ENCODE data around the gene TRIM28.

The TRIM28 gene

DNA sequence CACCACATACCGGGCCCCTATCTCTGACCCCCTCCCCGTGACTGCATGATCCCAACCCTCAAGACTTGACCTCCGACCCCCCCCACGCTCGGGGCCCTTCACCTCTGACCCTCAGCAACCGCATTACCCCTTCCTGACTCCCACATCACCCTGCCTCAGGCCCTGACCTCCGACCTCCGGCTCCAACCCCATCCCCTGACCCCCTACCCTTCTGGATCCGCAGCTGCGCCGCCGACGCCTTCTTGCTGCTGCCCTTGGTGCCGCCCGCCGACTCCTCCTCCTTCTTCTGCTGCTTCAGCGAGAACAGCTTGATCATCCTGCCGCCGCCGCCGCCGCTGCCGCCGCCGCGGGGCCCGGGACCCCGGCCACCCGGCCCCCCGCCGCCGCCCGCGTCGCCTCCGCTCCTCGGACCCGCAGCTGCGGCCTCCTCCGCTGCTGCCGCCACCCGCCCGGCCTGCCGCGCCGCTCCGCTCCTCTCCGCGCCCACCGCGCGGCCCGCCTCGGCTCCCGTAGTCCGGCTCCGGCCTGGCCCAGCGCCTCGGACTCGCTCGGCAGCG is 14.3 kb downstream of the TRIM28 start, which contains the start of gene UBE2M:
TSS of gene UBE2M (minus strand) at position 546 of the 557 bp plus-strand sequence. CDS start at position 316, 230 bp downstream.
- TF ChIP-seq, protein P1, sequence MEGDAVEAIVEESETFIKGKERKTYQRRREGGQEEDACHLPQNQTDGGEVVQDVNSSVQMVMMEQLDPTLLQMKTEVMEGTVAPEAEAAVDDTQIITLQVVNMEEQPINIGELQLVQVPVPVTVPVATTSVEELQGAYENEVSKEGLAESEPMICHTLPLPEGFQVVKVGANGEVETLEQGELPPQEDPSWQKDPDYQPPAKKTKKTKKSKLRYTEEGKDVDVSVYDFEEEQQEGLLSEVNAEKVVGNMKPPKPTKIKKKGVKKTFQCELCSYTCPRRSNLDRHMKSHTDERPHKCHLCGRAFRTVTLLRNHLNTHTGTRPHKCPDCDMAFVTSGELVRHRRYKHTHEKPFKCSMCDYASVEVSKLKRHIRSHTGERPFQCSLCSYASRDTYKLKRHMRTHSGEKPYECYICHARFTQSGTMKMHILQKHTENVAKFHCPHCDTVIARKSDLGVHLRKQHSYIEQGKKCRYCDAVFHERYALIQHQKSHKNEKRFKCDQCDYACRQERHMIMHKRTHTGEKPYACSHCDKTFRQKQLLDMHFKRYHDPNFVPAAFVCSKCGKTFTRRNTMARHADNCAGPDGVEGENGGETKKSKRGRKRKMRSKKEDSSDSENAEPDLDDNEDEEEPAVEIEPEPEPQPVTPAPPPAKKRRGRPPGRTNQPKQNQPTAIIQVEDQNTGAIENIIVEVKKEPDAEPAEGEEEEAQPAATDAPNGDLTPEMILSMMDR (conservative IDR thresholded peaks at IDR 0.05): no peak
- H3K27ac ChIP-seq: peak within 1 kb of the TSS; percentile 100

DNA sequence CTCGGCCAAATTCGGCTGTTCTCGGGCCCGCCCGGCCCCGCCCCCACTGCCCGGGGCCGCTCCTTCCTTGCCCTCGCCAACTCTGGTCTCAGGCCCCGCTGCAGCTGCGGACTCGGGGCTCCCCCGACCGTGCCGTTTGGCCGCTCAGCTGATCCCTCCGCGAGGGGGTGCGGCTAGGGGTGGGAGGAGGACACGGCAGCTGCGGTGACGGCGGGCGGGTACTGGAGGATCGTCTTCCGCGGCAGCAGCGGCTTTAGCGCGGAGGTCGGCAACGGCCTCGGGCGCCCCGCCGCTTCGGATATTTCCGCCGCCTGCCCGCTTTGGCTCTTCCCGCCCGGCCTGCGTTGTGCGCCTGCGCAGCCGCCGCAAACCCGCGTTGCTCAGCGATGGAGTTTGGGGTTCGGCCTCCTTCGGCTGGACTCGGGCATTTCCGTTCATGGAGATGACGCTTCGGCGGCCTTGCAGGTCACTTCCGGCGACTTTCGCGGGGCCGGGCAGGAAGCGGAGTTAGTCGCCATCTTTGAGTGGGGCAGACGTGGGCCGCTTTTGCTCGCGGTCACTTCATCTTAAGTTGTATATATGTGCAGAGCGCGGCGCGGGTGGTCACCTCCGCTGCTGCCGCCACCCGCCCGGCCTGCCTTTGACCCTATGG is 14.9 kb downstream of the TRIM28 start:
- H3K27ac ChIP-seq: peak overlapping the region; percentile 100
- TF ChIP-seq, protein P1 (conservative IDR thresholded peaks at IDR 0.05): no peak

DNA sequence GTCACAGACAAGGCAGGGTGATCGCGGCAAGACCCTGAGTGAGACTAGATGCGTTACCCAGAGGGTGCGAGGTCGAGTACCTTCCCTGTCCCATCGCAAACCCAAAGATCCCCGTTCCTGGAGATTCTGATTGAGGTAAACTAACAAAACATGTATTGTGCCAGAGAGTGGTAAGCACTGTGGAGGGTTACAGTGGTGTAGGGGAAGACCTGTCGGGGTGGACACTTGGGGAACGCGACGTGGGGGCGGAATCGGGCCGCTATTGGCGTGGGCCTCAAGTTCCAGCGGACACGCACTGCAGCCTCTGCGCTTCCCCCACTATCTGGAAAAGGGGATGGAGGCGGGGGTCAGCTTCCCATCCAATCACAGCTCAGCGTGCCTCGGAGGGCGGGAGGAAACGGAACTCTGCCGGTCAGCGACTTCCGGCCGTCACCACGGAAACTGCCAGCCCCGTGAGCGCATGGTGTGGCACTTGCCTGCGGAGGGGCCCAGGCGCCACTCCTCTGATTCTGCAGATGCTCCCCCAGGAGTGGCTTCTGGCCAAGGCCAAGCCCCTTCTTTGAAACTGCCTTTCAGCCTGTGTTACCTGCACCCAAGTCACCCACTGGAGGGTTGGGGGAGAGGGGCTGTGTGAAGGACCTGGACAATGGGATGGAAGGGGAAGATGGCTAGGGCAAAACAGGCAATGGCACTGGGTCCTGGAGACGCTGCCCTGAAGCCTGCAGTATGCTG is 15.6 kb downstream of the TRIM28 start:
- peak overlapping the region; percentile 100 for H3K27ac ChIP-seq
- TF ChIP-seq, protein P1 (conservative IDR thresholded peaks at IDR 0.05): no peak

DNA sequence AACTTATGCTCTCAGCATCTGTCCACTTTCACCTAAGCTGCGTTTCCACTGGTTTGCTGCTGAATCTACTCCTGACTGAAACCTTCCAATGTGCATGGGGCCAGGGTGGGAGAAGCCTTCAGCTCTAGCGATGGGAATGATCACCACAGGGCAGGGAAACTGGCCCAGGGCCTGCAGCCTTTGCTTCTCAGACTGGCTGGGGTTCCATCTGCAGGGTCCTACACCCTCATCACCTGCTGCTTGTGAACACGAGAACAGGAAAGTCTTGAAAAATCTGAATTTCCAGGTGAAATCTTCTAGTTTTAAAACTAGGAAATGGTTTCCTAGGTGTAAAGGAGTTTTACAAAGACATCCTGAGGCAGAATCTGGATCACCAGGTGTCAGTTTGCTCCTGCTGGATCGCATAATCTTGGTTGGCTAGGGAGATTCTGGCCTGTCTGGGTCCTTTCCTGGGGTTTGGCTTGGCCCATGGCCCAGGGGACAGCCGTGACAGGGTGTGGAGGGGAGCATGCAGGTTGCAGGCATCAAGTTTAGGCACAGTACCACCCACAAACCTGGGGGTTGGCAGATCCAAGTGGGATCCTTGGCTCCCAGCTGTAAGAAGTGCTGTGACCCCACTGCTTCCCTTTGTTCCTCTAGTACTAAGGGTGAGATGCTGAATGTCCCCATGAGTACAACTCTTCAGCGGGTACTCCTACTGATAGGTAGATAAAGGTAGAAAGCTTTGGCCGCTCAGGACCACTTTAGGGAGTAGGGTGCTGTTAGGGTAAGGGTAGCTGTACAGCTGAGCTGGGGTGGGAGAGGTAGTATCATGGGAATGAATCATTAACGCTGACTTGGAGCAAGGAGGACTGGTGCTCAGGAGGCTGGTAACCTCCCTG is 16.4 kb downstream of the TRIM28 start:
- H3K27ac ChIP-seq: peak overlapping the region; percentile 100
- TF ChIP-seq, protein P1 (conservative IDR thresholded peaks at IDR 0.05): no peak

DNA sequence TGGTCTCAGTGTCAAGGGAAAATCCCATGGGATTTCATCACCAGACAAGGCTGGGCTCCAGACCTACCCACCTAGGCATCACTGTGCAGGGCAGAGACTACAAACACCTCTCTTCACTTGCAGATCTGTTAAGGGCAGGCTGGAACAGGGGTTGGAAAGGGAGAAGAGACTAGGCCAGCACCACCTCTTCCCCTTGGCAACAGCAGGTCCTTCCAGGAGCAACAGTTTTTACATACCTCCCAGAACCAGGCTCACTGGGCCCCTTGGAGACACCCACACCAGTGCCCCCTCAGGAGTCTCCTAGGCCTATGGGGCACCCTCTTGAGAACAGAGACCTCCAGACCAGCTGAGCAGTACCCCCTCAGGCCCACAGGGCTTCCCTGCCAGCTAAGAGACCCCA is 17.1 kb downstream of the TRIM28 start:
- no peak overlapping the region; the same call in 1 of the 2 replicates for H3K27ac ChIP-seq
- TF ChIP-seq, protein P1 (conservative IDR thresholded peaks at IDR 0.05): no peak

DNA sequence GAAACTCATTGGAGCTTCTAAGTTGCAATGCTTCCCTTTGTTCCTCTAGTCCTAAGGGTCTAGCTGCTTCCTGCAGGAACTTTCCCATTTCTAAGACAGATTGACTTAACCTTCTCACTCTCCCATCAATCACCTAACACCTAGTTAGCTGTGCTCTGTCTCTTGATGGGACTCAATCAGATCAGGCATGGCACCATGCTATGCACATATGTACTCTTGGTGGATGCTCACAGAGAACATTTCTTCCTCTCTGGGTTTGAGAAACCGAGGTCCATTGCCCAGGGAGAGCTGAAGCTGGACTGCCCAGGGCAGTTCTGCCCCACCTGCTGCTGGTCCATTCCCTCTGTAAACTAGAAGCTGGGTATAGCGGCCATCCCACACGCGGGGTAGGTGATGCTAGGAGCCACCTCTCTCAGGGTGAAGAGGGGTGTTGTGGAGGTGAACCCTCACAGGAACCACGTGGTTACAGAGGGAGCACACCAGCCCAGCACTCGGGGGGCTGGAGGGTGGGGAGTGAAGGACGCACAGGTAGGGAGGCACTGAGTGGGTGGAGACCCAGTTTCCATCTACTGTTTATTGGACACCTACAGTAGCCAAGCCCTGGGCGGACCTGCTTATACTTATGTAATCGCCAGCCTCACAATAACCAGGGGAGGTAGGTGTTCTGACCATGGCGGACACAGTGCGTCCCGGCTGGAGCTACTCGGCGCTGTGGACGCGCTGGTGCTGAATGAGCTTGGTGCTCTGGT is 17.7 kb downstream of the TRIM28 start:
- peak overlapping the region; percentile 90 for H3K27ac ChIP-seq
- TF ChIP-seq, protein P1 (conservative IDR thresholded peaks at IDR 0.05): no peak
